ENCODE results near the gene BANK1. TPM values are rescaled to one million over a fixed set of nuclear protein-coding genes. Genes with fewer than 3 reads are reported as not detected.

BANK1 gene
- total and polyA plus RNA-seq, 2 donors (not counting 1 experiment from before 2014, with no cell fraction given) = 0.20 to 0.83 TPM

DNA sequence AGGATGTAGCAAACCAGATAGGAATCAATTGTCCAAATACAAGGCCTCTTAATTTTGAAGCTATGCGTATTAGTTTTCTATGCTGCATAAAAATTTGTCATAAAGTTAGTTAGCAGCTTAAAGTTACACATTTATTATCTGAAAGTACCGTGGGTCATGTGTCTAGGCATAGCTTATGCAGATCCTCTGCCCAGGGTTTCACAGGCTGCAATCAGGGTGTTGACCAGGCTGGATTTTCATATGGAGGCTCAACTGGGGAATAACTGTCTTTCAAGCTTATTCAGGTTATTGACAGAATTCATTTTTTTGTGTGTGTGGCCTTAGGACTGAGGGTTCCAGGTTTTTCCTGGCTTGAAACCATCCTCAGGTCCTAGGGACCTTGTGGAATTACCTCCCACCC is 289.7 kb downstream of the BANK1 start:
- H2AFZ ChIP-seq (ENCODE audit: low read length) = no peak overlapping the region
- no peaks in the 10 kb centered on the region for H3K4me1 ChIP-seq (ENCODE audit: control insufficient read depth, extremely low read depth, insufficient read depth, low read length)
- no peaks in the 10 kb centered on the region for H3K36me3 ChIP-seq (ENCODE audit: control insufficient read depth, insufficient read depth, low read length)
- H3K9ac ChIP-seq (ENCODE audit: insufficient read depth, low read length) = no peak overlapping the region
- H3K4me3 ChIP-seq (replicated peaks in 1 of 4; ENCODE audit: control extremely low read depth in 1 of 4, insufficient read depth in 1 of 4, low read depth in 3 of 4, low read length in 4 of 4) = no peak overlapping the region
- TF ChIP-seq, protein P1, sequence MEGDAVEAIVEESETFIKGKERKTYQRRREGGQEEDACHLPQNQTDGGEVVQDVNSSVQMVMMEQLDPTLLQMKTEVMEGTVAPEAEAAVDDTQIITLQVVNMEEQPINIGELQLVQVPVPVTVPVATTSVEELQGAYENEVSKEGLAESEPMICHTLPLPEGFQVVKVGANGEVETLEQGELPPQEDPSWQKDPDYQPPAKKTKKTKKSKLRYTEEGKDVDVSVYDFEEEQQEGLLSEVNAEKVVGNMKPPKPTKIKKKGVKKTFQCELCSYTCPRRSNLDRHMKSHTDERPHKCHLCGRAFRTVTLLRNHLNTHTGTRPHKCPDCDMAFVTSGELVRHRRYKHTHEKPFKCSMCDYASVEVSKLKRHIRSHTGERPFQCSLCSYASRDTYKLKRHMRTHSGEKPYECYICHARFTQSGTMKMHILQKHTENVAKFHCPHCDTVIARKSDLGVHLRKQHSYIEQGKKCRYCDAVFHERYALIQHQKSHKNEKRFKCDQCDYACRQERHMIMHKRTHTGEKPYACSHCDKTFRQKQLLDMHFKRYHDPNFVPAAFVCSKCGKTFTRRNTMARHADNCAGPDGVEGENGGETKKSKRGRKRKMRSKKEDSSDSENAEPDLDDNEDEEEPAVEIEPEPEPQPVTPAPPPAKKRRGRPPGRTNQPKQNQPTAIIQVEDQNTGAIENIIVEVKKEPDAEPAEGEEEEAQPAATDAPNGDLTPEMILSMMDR (conservative IDR thresholded peaks at IDR 0.05 in 1 of 2, IDR thresholded peaks at IDR 0.05 in 1 of 2; ENCODE audit: low read depth in 1 of 2, low read length in 2 of 2) = no peak
- TF ChIP-seq EZH2 (IDR thresholded peaks at IDR 0.05; ENCODE audit: low read length, missing control alignments) = no peak
- H4K20me1 ChIP-seq (ENCODE audit: control insufficient read depth, extremely low read depth, insufficient read depth, low read length) = no peaks in the 10 kb centered on the region
- no peaks in the 10 kb centered on the region for H3K79me2 ChIP-seq (ENCODE audit: control insufficient read depth, insufficient read depth, low read length)
- DNase-seq (ENCODE audit: low read depth in 2 of 2) = no peak
- H3K4me2 ChIP-seq (ENCODE audit: extremely low read depth, insufficient read depth, low read length) = no peak overlapping the region
- H3K27me3 ChIP-seq (ENCODE audit: control insufficient read depth, insufficient read depth, low read length) = no peaks in the 10 kb centered on the region
- no peak overlapping the region for H3K27ac ChIP-seq (ENCODE audit: insufficient read depth, low read length)
- H3K9me3 ChIP-seq (ENCODE audit: control insufficient read depth, insufficient read depth, low read depth, low read length) = no peaks in the 10 kb centered on the region

DNA sequence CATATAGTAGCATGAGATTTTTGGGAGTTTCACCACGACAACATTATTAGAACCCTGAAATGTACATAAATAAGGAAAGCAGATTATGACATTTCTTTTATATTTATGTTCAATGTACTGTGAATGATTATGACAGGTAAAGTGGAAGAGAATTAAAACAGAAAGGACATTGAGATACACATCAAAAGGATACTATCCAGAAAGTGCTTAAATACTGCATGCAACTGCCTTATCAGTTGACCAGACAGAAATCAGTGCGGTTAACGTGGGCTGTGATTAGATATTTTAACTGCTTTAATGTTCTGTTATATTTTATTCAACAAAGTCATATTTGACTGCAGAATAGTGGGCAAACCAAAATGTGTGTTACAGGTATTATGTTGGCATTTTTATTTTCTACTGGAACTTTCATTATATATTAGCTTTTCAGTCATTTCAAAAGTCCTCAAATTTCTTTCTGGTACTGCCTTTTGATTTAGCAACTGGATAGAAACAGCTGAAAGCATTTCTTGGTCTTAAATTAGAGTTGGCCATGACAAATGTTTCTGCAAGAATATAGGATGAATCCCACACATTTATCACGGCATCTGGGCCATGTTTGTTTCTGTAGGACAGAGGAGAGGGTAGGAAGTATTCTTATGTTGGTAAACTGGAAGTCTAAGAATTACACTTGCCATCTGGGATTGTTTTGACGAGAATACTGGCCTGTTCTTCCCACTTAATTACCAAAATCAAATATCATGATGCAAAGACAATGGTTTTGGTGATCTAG is 299.5 kb downstream of the BANK1 start:
- TF ChIP-seq, protein P1 (conservative IDR thresholded peaks at IDR 0.05 in 1 of 2, IDR thresholded peaks at IDR 0.05 in 1 of 2; ENCODE audit: low read depth in 1 of 2, low read length in 2 of 2) = no peak
- no peak for TF ChIP-seq EZH2 (IDR thresholded peaks at IDR 0.05; ENCODE audit: low read length, missing control alignments)
- Histone ChIP-seq H4K20me1 (ENCODE audit: control insufficient read depth, extremely low read depth, insufficient read depth, low read length) (no peaks in the 10 kb centered on the region), H3K9ac (ENCODE audit: insufficient read depth, low read length) (no peak overlapping the region), H3K9me3 (ENCODE audit: control insufficient read depth, insufficient read depth, low read depth, low read length) (no peaks in the 10 kb centered on the region), H3K27me3 (ENCODE audit: control insufficient read depth, insufficient read depth, low read length) (no peaks in the 10 kb centered on the region), H3K4me3 (replicated peaks in 1 of 4; ENCODE audit: control extremely low read depth in 1 of 4, insufficient read depth in 1 of 4, low read depth in 3 of 4, low read length in 4 of 4) (no peak overlapping the region), H3K4me1 (ENCODE audit: control insufficient read depth, extremely low read depth, insufficient read depth, low read length) (no peaks in the 10 kb centered on the region), H3K79me2 (ENCODE audit: control insufficient read depth, insufficient read depth, low read length) (no peaks in the 10 kb centered on the region), H2AFZ (ENCODE audit: low read length) (no peak overlapping the region), H3K4me2 (ENCODE audit: extremely low read depth, insufficient read depth, low read length) (no peak overlapping the region), H3K27ac (ENCODE audit: insufficient read depth, low read length) (no peak overlapping the region), H3K36me3 (ENCODE audit: control insufficient read depth, insufficient read depth, low read length) (no peaks in the 10 kb centered on the region)
- DNase-seq (ENCODE audit: low read depth in 2 of 2) = no peak

DNA sequence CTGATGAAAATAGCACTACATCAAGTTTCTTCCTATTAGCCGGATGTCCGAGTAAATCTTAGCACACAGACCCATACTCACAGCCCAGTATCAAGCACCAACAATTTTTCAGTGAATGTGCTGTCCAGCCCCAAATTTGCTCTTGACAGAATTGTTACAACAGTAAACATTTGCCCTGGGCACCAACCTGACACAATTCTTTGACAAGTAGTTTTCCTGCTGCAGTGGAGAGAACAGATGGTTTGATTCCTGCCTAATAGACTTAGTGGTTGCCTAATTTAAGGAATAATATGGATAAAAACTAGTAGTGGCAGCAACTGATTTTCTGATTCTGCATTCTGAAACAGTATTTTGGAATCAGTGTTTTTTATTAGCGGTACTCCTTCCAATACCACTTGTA is 301.1 kb downstream of the BANK1 start:
- DNase-seq (ENCODE audit: low read depth in 2 of 2) = no peak
- Histone ChIP-seq H3K4me2 (ENCODE audit: extremely low read depth, insufficient read depth, low read length) (no peak overlapping the region), H2AFZ (ENCODE audit: low read length) (no peak overlapping the region), H4K20me1 (ENCODE audit: control insufficient read depth, extremely low read depth, insufficient read depth, low read length) (no peaks in the 10 kb centered on the region), H3K27me3 (ENCODE audit: control insufficient read depth, insufficient read depth, low read length) (no peaks in the 10 kb centered on the region), H3K9ac (ENCODE audit: insufficient read depth, low read length) (no peak overlapping the region), H3K36me3 (ENCODE audit: control insufficient read depth, insufficient read depth, low read length) (no peaks in the 10 kb centered on the region), H3K27ac (ENCODE audit: insufficient read depth, low read length) (no peak overlapping the region), H3K9me3 (ENCODE audit: control insufficient read depth, insufficient read depth, low read depth, low read length) (no peaks in the 10 kb centered on the region), H3K4me1 (ENCODE audit: control insufficient read depth, extremely low read depth, insufficient read depth, low read length) (no peaks in the 10 kb centered on the region), H3K4me3 (replicated peaks in 1 of 4; ENCODE audit: control extremely low read depth in 1 of 4, insufficient read depth in 1 of 4, low read depth in 3 of 4, low read length in 4 of 4) (no peak overlapping the region), H3K79me2 (ENCODE audit: control insufficient read depth, insufficient read depth, low read length) (no peaks in the 10 kb centered on the region)
- TF ChIP-seq, protein P1 (conservative IDR thresholded peaks at IDR 0.05 in 1 of 2, IDR thresholded peaks at IDR 0.05 in 1 of 2; ENCODE audit: low read depth in 1 of 2, low read length in 2 of 2) = no peak
- TF ChIP-seq EZH2 (IDR thresholded peaks at IDR 0.05; ENCODE audit: low read length, missing control alignments) = no peak

All from fibroblast of lung (primary cell).